CD4-positive, alpha-beta T cell treated with Interleukin-6 at 100 ng/mL for 8 hours (primary cell): ENCODE results near the gene C1orf87.

Source experiments
- DNase-seq: peaks from one replicate; pipeline ENCODE4 v3.0.0-alpha.2; 2020; ENCODE audit warnings: mixed read lengths, low spot score

Gene C1orf87

DNA sequence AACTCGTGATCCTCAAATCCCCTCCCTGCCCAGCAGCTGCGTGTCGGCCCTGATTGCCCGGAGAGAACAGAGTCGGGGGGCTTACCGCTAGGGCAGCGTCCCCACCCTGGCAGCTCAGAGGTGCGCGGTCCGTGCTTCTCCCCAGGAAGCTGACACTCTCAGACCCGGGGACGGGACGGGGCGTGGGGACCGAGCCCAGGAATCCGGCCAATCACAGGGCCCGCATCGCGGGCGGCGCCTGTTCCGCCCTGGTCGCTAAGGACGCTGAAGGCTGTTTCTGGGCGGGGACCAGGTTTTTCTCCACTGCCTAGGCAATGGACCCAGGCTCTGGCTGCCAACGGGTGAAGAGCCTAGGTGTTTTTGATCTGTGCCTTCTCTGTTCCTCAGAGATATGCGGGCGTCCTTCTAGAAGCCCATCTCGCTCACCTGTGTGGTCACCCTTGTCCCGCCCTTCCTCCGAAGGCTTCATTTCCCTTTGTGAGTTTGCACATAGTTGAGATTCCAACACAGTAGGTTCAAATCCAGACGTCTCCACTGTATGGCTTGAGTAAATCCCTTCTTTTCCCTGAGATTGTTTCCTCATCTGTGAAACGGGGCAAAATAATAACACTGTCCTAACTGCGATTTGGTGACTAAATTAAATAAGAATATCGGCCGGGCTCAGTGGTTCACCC, at the start of gene C1orf87:
Gene C1orf87 (minus strand): TSS at position 166 of the 674 bp plus-strand sequence. CDS start 1,127 bp downstream, outside the sequence.
- DNase-seq = no peak

DNA sequence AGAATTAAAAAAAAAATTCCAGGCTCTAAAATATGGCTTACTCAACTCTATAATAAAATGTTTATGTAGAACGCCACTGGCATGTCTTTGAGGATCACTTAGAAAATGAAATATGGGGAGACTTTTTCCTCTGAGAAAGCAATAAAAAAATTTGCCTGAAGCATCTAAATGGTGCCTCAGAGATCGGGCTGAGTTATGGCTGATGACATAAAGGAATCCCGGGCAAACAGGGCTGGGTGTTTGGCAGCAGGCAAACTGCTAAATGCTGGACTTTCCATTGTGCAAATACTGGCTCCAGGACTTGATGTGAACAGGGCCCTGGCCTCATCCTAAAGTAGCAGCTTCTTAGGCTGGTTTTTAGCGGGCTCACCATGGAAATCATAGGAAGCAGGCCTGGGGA, 44.5 kb upstream of the C1orf87 start:
- DNase-seq = no peak

DNA sequence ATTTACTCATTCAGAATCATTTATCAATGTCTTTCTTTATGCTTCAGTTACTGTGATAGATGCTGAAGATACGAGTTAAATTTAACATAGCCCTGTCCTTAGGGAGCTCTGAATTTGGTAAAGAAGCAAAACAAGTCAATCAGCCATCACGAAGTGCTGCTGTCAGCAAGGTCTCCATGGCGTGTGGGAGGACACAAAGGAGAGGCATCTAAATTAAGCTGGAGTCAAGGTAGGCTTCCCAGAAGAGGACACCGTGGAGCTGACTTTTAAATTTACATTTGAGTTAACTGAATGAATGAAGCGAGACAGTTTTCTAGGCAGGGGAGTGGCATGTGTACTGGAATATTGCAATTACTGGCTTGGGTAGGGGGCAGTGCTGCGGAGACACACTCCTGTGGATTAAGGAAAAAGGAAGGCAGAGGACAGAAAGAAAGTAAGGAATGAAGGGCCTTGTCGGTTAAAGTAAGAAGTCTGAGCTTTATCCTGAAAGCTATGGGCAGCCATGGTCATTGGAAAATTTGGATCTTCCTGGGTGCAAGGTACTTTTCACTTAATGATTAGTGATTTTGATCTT, 41.3 kb upstream of the C1orf87 start:
- no peak for DNase-seq

- no peak for DNase-seq
Measured at GRCh38 chr1:60113596-60113995, 40.0 kb upstream of the C1orf87 start.

- DNase-seq = no peak
Measured at GRCh38 chr1:60113028-60113427, 39.5 kb upstream of the C1orf87 start.

GRCh38 chr1:60111716-60112115, 38.1 kb upstream of the C1orf87 start:
- no peak for DNase-seq

DNA sequence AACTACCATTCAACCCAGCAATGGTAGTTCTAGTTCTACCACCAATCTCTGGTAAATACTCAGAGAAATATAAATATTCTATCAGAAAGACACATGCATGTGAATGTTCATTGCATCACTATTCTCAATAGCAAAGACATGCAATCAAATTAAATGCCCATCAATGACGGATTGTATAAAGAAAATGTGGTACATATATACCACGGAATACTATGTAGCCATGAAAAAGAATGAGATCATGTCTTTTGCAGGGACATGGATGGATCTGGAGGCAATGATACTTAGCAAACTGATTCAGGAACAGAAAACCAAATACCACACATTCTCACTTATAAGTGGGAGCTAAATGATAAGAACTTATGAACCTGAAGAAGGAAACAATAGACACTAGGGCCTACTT, 37.5 kb upstream of the C1orf87 start:
- DNase-seq = no peak

- DNase-seq = no peak
Measured at GRCh38 chr1:60108196-60108595, 34.6 kb upstream of the C1orf87 start.

DNA sequence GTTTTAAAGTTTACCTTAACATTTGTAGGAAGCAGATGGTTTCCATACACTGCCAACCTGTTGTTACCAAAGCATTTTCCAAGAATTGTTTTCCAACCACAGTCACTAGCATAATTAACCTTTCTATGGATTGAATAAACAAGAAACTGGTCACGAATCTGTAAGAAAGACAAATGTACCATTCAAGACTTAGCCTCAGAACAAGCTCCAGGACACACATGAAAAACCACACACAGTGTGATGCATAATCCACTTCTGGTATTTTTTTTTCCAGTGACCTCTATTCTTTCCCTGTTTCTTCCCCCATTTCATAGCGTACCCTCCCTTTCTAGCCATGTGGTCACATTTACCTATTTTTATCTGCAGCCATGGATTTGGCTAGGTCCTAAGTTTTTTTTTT, 29.6 kb upstream of the C1orf87 start:
- DNase-seq = no peak

GRCh38 chr1:60102267-60103061, 28.9 kb upstream of the C1orf87 start:
- no peak for DNase-seq

GRCh38 chr1:60101516-60101915, 27.9 kb upstream of the C1orf87 start:
- no peak for DNase-seq

DNA sequence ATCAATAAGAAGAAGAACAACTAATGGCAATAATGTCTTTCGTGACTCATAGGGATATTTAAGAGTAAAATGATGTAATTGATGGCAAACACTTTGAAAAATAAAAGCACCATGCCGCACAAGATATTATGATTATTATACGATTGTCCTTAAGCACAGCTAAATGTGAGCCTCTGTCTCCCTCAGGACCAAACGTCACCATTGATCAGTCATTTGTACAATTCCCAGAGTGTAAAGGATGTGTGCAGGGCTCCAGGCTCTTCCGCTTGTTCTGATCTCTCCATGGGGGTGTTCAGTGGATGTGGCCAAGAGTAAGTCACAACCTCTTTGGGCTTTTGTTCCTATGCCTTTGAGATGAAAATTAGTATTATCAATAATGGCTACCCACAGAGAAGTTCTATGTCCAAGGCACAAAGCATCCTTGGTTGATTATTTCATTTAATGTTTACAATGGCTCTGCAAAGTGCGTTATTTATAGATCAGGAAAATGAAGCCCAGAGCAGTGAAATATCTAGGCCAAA, 17.7 kb upstream of the C1orf87 start:
- no peak for DNase-seq

- no peak for DNase-seq
Measured at GRCh38 chr1:60090655-60091054, 17.1 kb upstream of the C1orf87 start.

GRCh38 chr1:60088620-60089155, 15.1 kb upstream of the C1orf87 start:
- DNase-seq = no peak

GRCh38 chr1:60087681-60088080, 14.1 kb upstream of the C1orf87 start:
- DNase-seq = no peak

DNA sequence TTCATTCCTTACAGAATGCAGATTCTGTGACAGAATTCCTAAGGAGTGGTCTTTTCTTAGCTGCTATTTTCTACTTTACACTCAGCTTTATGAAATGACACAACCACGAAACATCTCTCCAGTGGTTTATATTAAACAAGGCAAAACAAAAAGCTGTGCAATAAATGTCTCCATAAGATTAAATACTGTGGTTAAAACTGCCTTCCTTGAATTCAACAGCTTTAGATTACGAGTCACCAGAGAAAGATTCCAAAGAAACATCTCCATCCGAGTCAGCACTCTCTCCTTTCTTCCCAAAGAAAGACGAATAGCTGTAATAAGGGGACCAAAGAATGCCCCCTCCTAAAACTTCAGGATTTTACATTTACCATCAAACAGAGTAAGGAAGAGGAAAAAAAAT, 4.6 kb upstream of the C1orf87 start:
- no peak for DNase-seq

DNA sequence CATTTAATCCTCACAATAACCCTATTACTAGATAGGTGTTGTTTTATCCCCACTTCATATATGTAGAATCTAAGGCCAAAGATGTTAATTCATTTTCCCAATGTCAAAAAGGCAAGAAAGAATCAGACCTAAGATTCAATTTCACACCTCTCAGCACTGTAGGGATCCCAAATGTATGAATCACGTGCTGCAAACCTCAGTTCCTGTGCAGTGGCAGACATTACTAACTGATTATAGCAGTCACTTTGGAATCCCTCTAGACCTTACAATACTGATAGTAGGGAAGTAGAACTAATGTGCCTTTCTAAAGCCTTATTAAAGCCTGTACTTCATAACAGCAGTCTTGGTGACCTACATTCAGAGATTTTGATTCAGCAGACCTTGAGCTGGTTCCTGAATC, 2.3 kb downstream of the C1orf87 start:
- DNase-seq = no peak

DNA sequence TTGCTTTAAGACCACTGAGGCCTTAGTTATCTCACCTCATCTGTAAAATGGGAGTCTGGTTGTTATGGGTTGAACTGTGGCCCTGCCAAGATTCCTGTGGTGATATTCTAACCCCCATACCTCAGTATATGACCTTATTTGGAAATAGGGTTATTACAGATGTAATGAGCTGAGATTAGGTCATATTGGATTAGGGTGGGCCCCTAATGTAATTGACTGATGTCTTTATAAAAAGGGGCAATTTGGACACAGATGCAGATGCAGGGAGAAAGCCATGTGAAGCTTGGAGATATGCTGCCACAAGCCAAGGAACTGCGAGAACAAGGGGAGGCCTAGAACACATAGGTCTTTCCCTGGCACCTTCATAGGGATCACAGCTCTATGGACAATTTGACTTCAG, 3.9 kb downstream of the C1orf87 start:
- no peak for DNase-seq

- no peak for DNase-seq
Measured at GRCh38 chr1:60068393-60069045, 5.1 kb downstream of the C1orf87 start.

GRCh38 chr1:60066001-60066400, 7.6 kb downstream of the C1orf87 start:
- no peak for DNase-seq

GRCh38 chr1:60065199-60065598, 8.4 kb downstream of the C1orf87 start:
- no peak for DNase-seq

- DNase-seq = no peak
Measured at GRCh38 chr1:60063561-60063960, 10.0 kb downstream of the C1orf87 start.
